ENCODE measurements around the gene TJP2.

The TJP2 gene

GRCh38 chr9:69137311-69137710, 36.8 kb upstream of the TJP2 start:
- TF ChIP-seq CTCF (conservative IDR thresholded peaks at IDR 0.05) = no peak
- TF ChIP-seq ZFX (IDR thresholded peaks at IDR 0.05) = no peak
- no peak overlapping the region for H3K27ac ChIP-seq

GRCh38 chr9:69139596-69139995, 34.5 kb upstream of the TJP2 start:
- H3K27ac ChIP-seq = no peak overlapping the region

GRCh38 chr9:69140123-69140735, 33.8 kb upstream of the TJP2 start:
- TF ChIP-seq ZFX (IDR thresholded peaks at IDR 0.05) = no peak
- TF ChIP-seq CTCF (conservative IDR thresholded peaks at IDR 0.05) = no peak
- H3K27ac ChIP-seq = no peak overlapping the region

More at GRCh38 chr9:69139596-69139995, 34.5 kb upstream of the TJP2 start:
- TF ChIP-seq ZFX (IDR thresholded peaks at IDR 0.05) (no peak), CTCF (conservative IDR thresholded peaks at IDR 0.05) (no peak)

- H3K27ac ChIP-seq = no peak overlapping the region
- TF ChIP-seq ZFX (IDR thresholded peaks at IDR 0.05) (no peak), CTCF (conservative IDR thresholded peaks at IDR 0.05) (no peak)
Measured at GRCh38 chr9:69141851-69142250, 32.2 kb upstream of the TJP2 start.

GRCh38 chr9:69143291-69143690, 30.8 kb upstream of the TJP2 start:
- H3K27ac ChIP-seq = no peak overlapping the region
- TF ChIP-seq ZFX (IDR thresholded peaks at IDR 0.05) (no peak), CTCF (conservative IDR thresholded peaks at IDR 0.05) (no peak)

GRCh38 chr9:69145144-69145715, 28.8 kb upstream of the TJP2 start:
- H3K27ac ChIP-seq = no peak overlapping the region
- no peak for TF ChIP-seq ZFX (IDR thresholded peaks at IDR 0.05)
- TF ChIP-seq CTCF (conservative IDR thresholded peaks at IDR 0.05) = no peak

GRCh38 chr9:69147041-69147834, 26.8 kb upstream of the TJP2 start:
- H3K27ac ChIP-seq = no peak overlapping the region
- TF ChIP-seq CTCF (conservative IDR thresholded peaks at IDR 0.05) (no peak), ZFX (IDR thresholded peaks at IDR 0.05) (no peak)
